Measurements from ENCODE around the gene TMPRSS7. TPM values are rescaled to one million over a fixed set of nuclear protein-coding genes. Genes with fewer than 3 reads are reported as not detected.

The TMPRSS7 gene
- total RNA-seq, 1 experiment from 2014 or later, result not detected

GRCh38 chr3:112115806-112116383 is 81.4 kb downstream of the TMPRSS7 start:
- CTCF ChIA-PET, result no interaction called here
- no peak for DNase-seq (ENCODE audit: low read depth, low spot score)
- no TSS peak for BruUV-seq (replicated peaks)

GRCh38 chr3:112116748-112117186 is 82.2 kb downstream of the TMPRSS7 start:
- Histone ChIP-seq H3K36me3 (ENCODE audit: control insufficient read depth, insufficient read depth, low read length) (no peaks in the 10 kb centered on the region), H3K27me3 (ENCODE audit: control insufficient read depth, insufficient read depth, low read length) (no peaks in the 10 kb centered on the region), H3K4me3 (ENCODE audit: low read depth in 2 of 2, low read length in 2 of 2) (no peak overlapping the region), H3K27ac (ENCODE audit: low read length) (no peak overlapping the region), H3K4me1 (ENCODE audit: control insufficient read depth, insufficient read depth, low read length) (no peaks in the 10 kb centered on the region), H3K9me3 (ENCODE audit: control insufficient read depth, insufficient read depth, low read depth, low read length) (no peaks in the 10 kb centered on the region)
- POLR2A ChIA-PET, result no interaction called here
- BruUV-seq (replicated peaks), result no TSS peak
- CTCF ChIA-PET, result no interaction called here
- no peak for TF ChIP-seq SIN3A (IDR thresholded peaks at IDR 0.05; ENCODE audit: borderline replicate concordance, insufficient read depth, low read depth, low read length)
- no peak for TF ChIP-seq REST (IDR thresholded peaks at IDR 0.05; ENCODE audit: insufficient read depth in 1 of 2, low read depth in 2 of 2, low read length in 1 of 2)
- TF ChIP-seq TCF7L2 (IDR thresholded peaks at IDR 0.05; ENCODE audit: low read depth, low read length), result no peak
- no peak for TF ChIP-seq POLR2AphosphoS5 (IDR thresholded peaks at IDR 0.05; ENCODE audit: low read depth, low read length)
- no peak for TF ChIP-seq CTCF (IDR thresholded peaks at IDR 0.05)
- intact Hi-C loops (cut with micrococcal nuclease; ENCODE audit: unreplicated experiment) (no loop called here), in situ Hi-C loops (cut with HindIII; ENCODE audit: low pct_unique_long_range_greater_than_20kb, low sequenced_read_pairs) (no loop called here)
- ATAC-seq (no peak), DNase-seq (ENCODE audit: low read depth, low spot score) (no peak)

More at GRCh38 chr3:112115806-112116383, 81.4 kb downstream of the TMPRSS7 start:
- Histone ChIP-seq H3K4me3 (ENCODE audit: low read depth in 2 of 2, low read length in 2 of 2) (no peak overlapping the region), H3K4me1 (ENCODE audit: control insufficient read depth, insufficient read depth, low read length) (no peaks in the 10 kb centered on the region), H3K27ac (ENCODE audit: low read length) (no peak overlapping the region), H3K9me3 (ENCODE audit: control insufficient read depth, insufficient read depth, low read depth, low read length) (no peaks in the 10 kb centered on the region), H3K27me3 (ENCODE audit: control insufficient read depth, insufficient read depth, low read length) (no peaks in the 10 kb centered on the region), H3K36me3 (ENCODE audit: control insufficient read depth, insufficient read depth, low read length) (no peaks in the 10 kb centered on the region)
- in situ Hi-C loops (cut with HindIII; ENCODE audit: low pct_unique_long_range_greater_than_20kb, low sequenced_read_pairs) (no loop called here), intact Hi-C loops (cut with micrococcal nuclease; ENCODE audit: unreplicated experiment) (no loop called here)
- POLR2A ChIA-PET, result no interaction called here
- TF ChIP-seq POLR2AphosphoS5 (IDR thresholded peaks at IDR 0.05; ENCODE audit: low read depth, low read length) (no peak), CTCF (IDR thresholded peaks at IDR 0.05) (no peak), SIN3A (IDR thresholded peaks at IDR 0.05; ENCODE audit: borderline replicate concordance, insufficient read depth, low read depth, low read length) (no peak), TCF7L2 (IDR thresholded peaks at IDR 0.05; ENCODE audit: low read depth, low read length) (no peak), REST (IDR thresholded peaks at IDR 0.05; ENCODE audit: insufficient read depth in 1 of 2, low read depth in 2 of 2, low read length in 1 of 2) (no peak)
- ATAC-seq, result no peak
